Activated naive CD4-positive, alpha-beta T cell treated with Interleukin-2 at 50 U/mL for 16 hours (primary cell): ENCODE results near the gene USP24.

ENCODE experiments used
- DNase-seq: peaks from one replicate; pipeline ENCODE4 v3.0.0-alpha.2; 2020

The USP24 gene

GRCh38 chr1:55018395-55018794, 196.8 kb downstream of the USP24 start:
- DNase-seq = no peak
